Common myeloid progenitor, CD34-positive (primary cell): ENCODE results near the gene NAA40.
"Not testable (repeated sequence)": the region's sequence is repeated elsewhere in the genome, so short reads cannot be mapped to it uniquely, and the experiment has no call there.

Experiments
- CTCF ChIA-PET: fragments of 350-600 bp; sonication (Branson Sonifier 250); formaldehyde crosslinking; loops from one replicate; lab custom pipeline; 2021; ENCODE audit warnings: antibody characterized with exemption; lab: Charles Lee
- POLR2A ChIA-PET: fragments of 350-600 bp; sonication (Branson Sonifier 250); formaldehyde crosslinking; loops from one replicate; lab custom pipeline; 2021; ENCODE audit warnings: antibody characterized with exemption; lab: Charles Lee
- DNase-seq, 3 donors: peaks; one replicate each; pipeline versions ENCODE4 v3.0.0 to v3.0.0-alpha.2; 2013
- H3K27ac ChIP-seq, 2 experiments: 1 replicate in 1 of 2; 2 replicates in 1 of 2; pipeline ENCODE4 v1.7.0; 2013; ENCODE audit warnings: inconsistent platforms in 2 of 2, low read length in 2 of 2, mild to moderate bottlenecking in 2 of 2, low read depth in 1 of 2, moderate library complexity in 1 of 2; ENCODE audit not compliant: severe bottlenecking in 2 of 2, insufficient read depth in 1 of 2, poor library complexity in 1 of 2
- H3K27me3 ChIP-seq, 5 experiments: replicated peaks in 2 of 5; 1 replicate in 3 of 5; 2 replicates in 2 of 5; pipeline versions ENCODE4 v1.6.1 to v1.7.0; 2013; ENCODE audit warnings: low read length in 4 of 5, mild to moderate bottlenecking in 2 of 5, moderate library complexity in 2 of 5, inconsistent platforms in 1 of 5; ENCODE audit not compliant: insufficient read depth in 5 of 5, control insufficient read depth in 4 of 5
- H3K36me3 ChIP-seq, 4 experiments: 1 replicate in 2 of 4; 2 replicates in 2 of 4; pipeline versions ENCODE4 v1.6.1 to v1.7.0; 2013; ENCODE audit warnings: low read length in 3 of 4, control low read depth in 1 of 4, mild to moderate bottlenecking in 1 of 4; ENCODE audit not compliant: control insufficient read depth in 4 of 4, insufficient read depth in 4 of 4
- H3K4me1 ChIP-seq, 4 experiments: 1 replicate in 3 of 4; 2 replicates in 1 of 4; pipeline versions ENCODE4 v1.6.1 to v1.7.1; 2013; ENCODE audit warnings: low read length in 3 of 4, mild to moderate bottlenecking in 3 of 4, control low read depth in 1 of 4, inconsistent platforms in 1 of 4, moderate library complexity in 1 of 4; ENCODE audit not compliant: control insufficient read depth in 4 of 4, insufficient read depth in 4 of 4; ENCODE audit errors: control extremely low read depth in 1 of 4
- H3K4me3 ChIP-seq, 7 experiments: 1 replicate in 4 of 7; 2 replicates in 3 of 7; pipeline versions ENCODE4 v1.5.1 to v1.7.0; 2013; ENCODE audit warnings: mild to moderate bottlenecking in 7 of 7, low read length in 6 of 7, moderate library complexity in 6 of 7, inconsistent platforms in 2 of 7, low read depth in 2 of 7, control low read depth in 1 of 7; ENCODE audit not compliant: insufficient read depth in 4 of 7, control insufficient read depth in 1 of 7; ENCODE audit errors: extremely low read depth in 1 of 7
- H3K9me3 ChIP-seq, 5 experiments: 1 replicate in 4 of 5; 2 replicates in 1 of 5; pipeline versions ENCODE4 v1.6.1 to v1.7.1; 2013; ENCODE audit warnings: low read length in 4 of 5, mild to moderate bottlenecking in 2 of 5, inconsistent platforms in 1 of 5, low read depth in 1 of 5, moderate library complexity in 1 of 5; ENCODE audit not compliant: control insufficient read depth in 4 of 5, insufficient read depth in 2 of 5; ENCODE audit errors: control extremely low read depth in 1 of 5
- WGBS: methylation state at CpG from one replicate; pipeline ENCODE4 v1.1.5; 2013; ENCODE audit not compliant: insufficient coverage; 5-methylcytosine and 5-hydroxymethylcytosine counted together

NAA40 gene

GRCh38 chr11:63966444-63966843 lies 27.6 kb downstream of the NAA40 start:
- no peak for DNase-seq
- POLR2A ChIA-PET: no interaction called here

GRCh38 chr11:63969461-63969860 lies 30.7 kb downstream of the NAA40 start:
- Histone ChIP-seq H3K4me1 (peaks cover 0 to 6% (median under 1%) of the 10 kb centered on the region in 4 experiments), H3K27me3 (peaks cover 0 to 3% (median 0%) of the 10 kb centered on the region in 5 experiments), H3K9me3 (no peaks in the 10 kb centered on the region), H3K27ac (no peak overlapping the region), H3K4me3 (no peak overlapping the region), H3K36me3 (no peaks in the 10 kb centered on the region)
- ChIA-PET CTCF (interaction anchor here (1.3 kb wide), 1 partner anchor 32 kb away, joined by 4 read pairs; no protein-coding TSS in a partner anchor), POLR2A (no interaction called here)
- DNase-seq: no peak
- 100% methylated on average over 2 of the region's 2 CpGs for WGBS

More at GRCh38 chr11:63966444-63966843, 27.6 kb downstream of the NAA40 start:
- Histone ChIP-seq H3K9me3 (no peaks in the 10 kb centered on the region), H3K4me1 (peaks cover 0 to 7% (median 0%) of the 10 kb centered on the region in 4 experiments), H3K27me3 (no peaks in the 10 kb centered on the region), H3K4me3 (no peak overlapping the region), H3K36me3 (no peaks in the 10 kb centered on the region), H3K27ac (no peak overlapping the region)
- WGBS: no CpG with 5 or more reads among the region's 1 CpG
- CTCF ChIA-PET: interaction anchor here (0.9 kb wide), 1 partner anchor 12 kb away, joined by 3 read pairs; no protein-coding TSS in a partner anchor

GRCh38 chr11:63970902-63971301 lies 32.1 kb downstream of the NAA40 start:
- whole genome bisulfite sequencing: 63% methylated on average over 5 of the region's 5 CpGs
- peak in 2 of 3 donors; percentile 28 to 44 for DNase-seq
- peaks cover 0 to 3% (median 0%) of the 10 kb centered on the region in 5 experiments for H3K27me3 ChIP-seq
- no peaks in the 10 kb centered on the region for H3K9me3 ChIP-seq
- ChIA-PET POLR2A (interaction anchor here (0.6 kb wide), 1 partner anchor 880 kb away, joined by 4 read pairs; no protein-coding TSS in a partner anchor), CTCF (no interaction called here)
- H3K4me3 ChIP-seq: no peak overlapping the region
- no peak overlapping the region for H3K27ac ChIP-seq
- H3K36me3 ChIP-seq: peaks cover 0 to under 1% (median 0%) of the 10 kb centered on the region in 4 experiments
- H3K4me1 ChIP-seq: peaks cover 0 to 14% (median 10%) of the 10 kb centered on the region in 4 experiments

GRCh38 chr11:63973912-63974258 lies 35.1 kb downstream of the NAA40 start:
- H3K4me3 ChIP-seq: peak overlapping the region in 5 of 7 experiments; percentile 83 to 100 (median 99)
- peaks cover 2 to 12% (median 8%) of the 10 kb centered on the region in 4 experiments for H3K36me3 ChIP-seq
- ChIA-PET POLR2A (interaction anchor here (1.2 kb wide), 1 partner anchor 135 kb away, joined by 3 read pairs; the partner anchor contains the start of gene MARK2), CTCF (interaction anchor here (0.7 to 1.2 kb wide), 2 partner anchors 27 to 56 kb away, joined by 3 read pairs; no protein-coding TSS in a partner anchor)
- not testable (repeated sequence) for H3K9me3 ChIP-seq, H3K27me3 ChIP-seq, H3K27ac ChIP-seq, DNase-seq
- peaks cover 0 to 22% (median 16%) of the 10 kb centered on the region in 4 experiments for H3K4me1 ChIP-seq
- WGBS: 71% methylated on average over 18 of the region's 18 CpGs

- Histone ChIP-seq H3K4me3 (peak within 1 kb of the TSS; percentile 83 to 100 (median 97)), H3K4me1 (peaks cover 0 to 22% (median 16%) of the 10 kb centered on the region in 4 experiments), H3K27me3 (peaks cover 0 to 3% (median 0%) of the 10 kb centered on the region in 5 experiments), H3K9me3 (no peaks in the 10 kb centered on the region), H3K27ac (peak within 1 kb of the TSS; percentile 90 to 95), H3K36me3 (peaks cover 2 to 19% (median 10%) of the 10 kb centered on the region in 4 experiments)
- POLR2A ChIA-PET: interaction anchor here (1.2 kb wide), 1 partner anchor 136 kb away, joined by 3 read pairs; the partner anchor contains the start of gene MARK2
- peak; percentile 100 for DNase-seq
- under 1% methylated on average over 58 of the region's 67 CpGs for WGBS
- CTCF ChIA-PET: interaction anchor here (1.2 kb wide), 1 partner anchor 27 kb away, joined by 3 read pairs; no protein-coding TSS in a partner anchor
Observed at GRCh38 chr11:63974259-63975143, 35.7 kb downstream of the NAA40 start, which contains the start of gene COX8A. Gene COX8A (plus strand): TSS chr11:63974620. CDS start chr11:63974681, 61 bp downstream.

GRCh38 chr11:63978551-63979239 lies 39.9 kb downstream of the NAA40 start:
- Histone ChIP-seq H3K4me3 (no peak overlapping the region), H3K27ac (no peak overlapping the region), H3K9me3 (no peaks in the 10 kb centered on the region), H3K27me3 (no peaks in the 10 kb centered on the region), H3K36me3 (peaks cover 2 to 19% (median 10%) of the 10 kb centered on the region in 4 experiments), H3K4me1 (peaks cover 0 to 37% (median 29%) of the 10 kb centered on the region in 4 experiments)
- ChIA-PET CTCF (interaction anchor here (1.1 kb wide), 1 partner anchor 22 kb away, joined by 5 read pairs; no protein-coding TSS in a partner anchor), POLR2A (no interaction called here)
- 97% methylated on average over 7 of the region's 10 CpGs for WGBS
- no peak for DNase-seq
